ENCODE results near the gene DOC2A.
"Not testable (repeated sequence)": the region's sequence is repeated elsewhere in the genome, so short reads cannot be mapped to it uniquely, and the experiment has no call there.

Gene DOC2A

DNA sequence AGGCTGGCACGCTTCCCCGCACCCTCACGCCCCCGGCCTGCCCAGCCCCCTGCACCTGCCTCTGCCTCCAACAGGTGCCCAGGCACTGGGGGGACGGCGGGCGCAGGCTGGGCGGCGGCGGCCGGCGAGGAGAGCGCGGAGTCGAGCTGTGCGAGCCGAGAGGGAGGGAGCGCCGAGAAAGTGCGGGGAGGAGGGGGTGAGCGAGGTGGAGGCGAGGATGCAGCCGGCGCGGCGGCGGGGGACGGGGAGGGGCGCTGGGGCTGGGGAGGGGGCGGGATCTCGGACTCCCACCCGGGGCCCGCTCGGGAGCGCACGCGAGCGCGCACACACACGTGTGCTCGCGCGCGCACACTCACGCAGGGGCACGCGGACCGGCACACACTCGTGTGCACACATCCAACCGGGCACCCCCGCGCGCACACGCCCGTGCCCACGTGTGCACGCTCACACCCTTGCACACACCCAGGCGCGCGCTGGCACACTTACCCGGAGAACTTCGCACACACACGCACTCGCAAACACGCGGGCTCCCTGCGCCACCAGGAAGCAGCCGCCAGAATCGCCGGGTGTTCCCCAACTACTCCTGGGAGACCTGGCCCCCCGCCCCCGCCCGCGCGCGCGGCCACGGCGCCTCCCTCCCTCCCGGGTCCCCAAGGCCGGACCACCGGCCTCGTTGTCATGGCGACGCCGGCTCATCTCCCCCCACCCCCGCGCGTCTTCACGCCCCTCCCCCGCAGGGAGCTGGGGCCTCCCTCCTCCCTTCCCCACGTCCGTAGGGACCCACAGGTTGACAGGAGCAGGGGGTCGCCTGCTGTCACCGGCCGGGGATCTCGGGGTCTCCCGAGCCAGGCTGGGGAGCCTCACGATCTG lies at the start of gene DOC2A:
TSS of gene DOC2A (minus strand) at position 184 of the 870 bp plus-strand sequence. CDS start 805 bp downstream, outside the sequence.
- no peak for DNase-seq

DNA sequence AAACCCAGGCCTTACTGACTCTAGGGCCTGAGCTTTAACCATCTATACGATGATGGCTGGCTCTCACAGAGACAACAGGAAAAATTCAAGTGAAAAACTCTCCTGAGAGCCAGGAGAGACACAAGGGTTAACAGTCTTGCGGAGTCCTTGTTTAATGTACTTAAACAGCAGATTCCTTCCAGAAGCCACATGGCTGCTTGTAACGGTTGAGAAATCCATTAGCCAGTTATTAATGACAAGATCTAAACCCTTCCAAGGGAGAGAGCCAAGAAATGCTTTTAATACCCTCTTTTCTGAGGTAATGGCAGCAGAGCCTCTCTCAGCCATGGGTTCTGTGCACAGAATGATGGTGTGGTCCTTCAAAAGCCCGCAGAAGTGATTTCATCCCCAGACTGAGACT lies 49.5 kb upstream of the DOC2A start:
- no peak for DNase-seq

DNA sequence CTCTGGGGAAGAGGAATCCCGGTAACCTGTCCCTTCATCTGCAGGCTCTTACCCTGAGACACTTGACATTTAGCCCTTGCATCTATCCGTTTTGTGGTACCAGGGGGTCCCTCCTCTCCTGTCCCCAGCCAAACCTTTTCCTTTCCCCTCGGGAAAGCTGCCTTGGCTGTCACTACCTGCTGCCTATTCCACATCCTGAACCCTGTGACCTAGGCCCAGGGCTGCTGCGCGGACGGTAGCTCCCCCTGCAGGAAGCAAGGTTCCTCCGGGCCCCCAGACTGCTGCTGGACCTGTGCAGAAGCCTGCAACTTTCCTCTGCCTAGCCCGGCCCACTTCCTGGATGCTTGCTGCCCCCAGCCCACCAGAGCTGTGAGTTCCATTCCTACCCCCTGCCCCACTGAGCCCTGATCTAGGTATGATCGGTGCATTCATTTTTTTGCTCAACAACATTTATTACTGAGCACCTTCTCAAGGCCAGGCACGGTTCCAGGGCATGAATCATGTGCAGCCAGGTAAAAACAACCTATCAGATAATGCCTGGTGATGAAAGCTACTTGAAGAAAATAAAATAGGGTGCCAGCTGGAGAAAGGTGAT lies 44.2 kb upstream of the DOC2A start:
- peak; percentile 9 for DNase-seq

DNA sequence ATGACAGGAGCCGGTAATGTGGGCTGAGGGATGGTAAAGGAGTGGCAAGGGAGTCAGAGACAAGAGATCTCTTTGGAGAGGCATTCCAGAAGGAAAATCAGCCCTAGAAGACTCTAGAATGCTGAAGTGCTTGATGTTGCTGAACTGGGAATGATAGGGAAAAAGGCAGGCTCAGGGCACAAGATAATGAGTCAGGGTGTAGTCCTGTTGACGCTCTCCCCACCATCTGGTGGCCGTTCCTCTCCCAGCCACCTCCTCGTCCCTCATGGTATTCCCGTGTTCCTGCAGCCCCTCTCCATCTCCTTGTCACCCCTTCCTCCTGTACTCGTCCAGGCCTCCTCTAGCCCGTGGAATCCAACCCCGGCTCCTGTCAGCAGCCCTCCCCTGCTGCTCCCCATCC lies 43.6 kb upstream of the DOC2A start:
- no peak for DNase-seq

DNA sequence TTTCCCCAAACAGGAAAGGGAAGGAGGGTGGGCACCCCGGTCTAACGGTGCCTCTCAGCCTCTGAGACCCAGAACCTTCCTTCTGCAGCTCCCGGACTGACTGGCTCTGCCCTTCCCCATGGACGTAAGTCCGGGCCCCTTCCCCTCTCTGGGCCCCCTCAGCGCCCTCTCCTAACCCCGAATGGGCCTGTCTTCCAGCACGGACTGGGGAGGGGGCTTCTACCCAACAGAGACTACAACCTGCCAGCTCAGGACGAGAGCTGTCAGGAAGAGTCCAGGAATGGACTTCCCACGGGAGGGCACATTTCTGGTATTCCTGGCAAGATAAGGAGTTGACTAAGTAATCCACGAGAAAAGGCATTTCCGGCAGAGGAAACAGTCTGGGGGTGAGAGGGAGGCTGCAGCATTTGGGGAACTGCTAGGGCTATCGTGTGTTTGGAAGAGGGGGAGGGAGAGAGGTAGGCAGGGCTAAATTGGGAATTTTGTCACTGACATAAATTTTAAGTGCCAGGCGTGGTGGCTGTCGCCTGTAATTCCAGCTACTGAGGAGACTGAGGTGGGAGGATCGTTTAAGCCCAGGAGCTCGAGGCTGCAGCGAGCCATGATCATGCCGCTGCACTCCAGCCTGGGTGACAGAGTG lies 42.7 kb upstream of the DOC2A start:
- DNase-seq, result no peak

DNA sequence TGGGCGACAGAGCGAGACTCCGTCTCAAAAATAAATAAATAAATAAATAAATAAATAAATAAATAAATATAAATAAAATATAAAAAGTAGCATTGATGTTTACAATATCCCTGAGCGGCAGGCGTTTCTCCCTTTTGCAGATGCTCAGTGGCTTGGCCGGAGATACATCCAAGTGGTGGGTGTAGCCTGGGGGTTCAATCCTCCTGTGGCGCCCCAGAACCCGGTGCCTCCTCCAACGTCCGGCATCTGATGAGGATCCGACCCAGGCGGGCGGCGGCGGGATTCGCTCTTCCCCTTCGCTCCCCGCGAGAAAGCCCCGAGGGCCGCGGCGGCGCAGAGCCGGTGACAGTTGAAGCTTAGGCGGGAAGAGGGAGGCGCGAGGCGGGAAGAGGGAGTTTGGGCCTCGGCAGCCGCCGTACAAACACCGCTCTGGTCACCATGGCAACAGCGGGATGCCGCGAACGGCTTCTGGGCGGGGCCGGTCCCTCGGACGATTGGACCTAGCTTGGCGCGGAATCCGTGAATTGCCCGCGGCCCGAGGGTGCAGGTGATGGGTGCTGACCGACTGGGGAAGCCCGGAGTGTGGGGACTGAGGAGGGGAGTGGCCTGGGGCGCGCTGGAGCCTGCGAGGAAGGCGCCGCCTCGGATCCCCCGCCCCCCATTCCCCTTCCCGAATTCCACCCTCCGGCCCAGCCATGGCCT lies 42.0 kb upstream of the DOC2A start:
- peak; percentile 68 for DNase-seq

DNA sequence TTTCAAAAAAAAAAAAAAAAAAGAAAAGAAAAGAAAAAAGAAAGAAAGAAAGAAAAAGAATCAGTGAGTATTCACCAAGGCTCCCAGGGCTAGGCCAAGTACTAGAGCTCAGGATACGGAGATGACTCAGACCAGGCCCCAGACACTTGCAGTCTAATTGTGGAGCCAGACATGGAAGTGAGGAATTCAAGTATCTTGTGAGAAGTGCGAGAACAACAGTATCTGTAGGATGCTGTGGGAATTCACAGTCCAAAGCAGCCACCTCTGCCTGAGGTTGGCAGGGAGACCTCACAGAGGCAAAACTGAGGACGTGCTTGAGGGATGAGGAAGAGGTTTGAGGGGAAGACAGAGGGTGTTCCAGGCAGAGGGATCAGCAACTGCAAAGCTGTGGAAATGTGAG lies 40.7 kb upstream of the DOC2A start:
- no peak for DNase-seq

DNA sequence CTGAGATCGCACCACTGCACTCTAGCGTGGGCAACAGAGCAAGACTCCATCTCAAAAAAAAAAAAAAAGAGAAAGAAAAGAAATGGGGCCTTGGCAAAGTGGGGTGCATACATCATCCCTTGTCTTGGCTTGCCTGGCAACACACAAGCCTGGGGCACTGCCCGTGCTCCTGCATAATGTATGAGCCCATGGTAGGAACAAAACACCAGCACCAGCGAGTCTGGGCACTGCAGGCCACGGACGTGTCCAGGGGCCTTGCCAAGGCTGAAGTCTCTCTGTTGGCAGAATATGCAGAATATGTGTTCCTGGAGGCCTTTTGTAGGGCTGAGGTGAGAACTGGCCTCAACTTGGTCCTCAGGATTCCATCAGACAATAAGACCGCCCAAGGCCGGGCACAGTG lies 39.0 kb upstream of the DOC2A start:
- DNase-seq, result no peak

DNA sequence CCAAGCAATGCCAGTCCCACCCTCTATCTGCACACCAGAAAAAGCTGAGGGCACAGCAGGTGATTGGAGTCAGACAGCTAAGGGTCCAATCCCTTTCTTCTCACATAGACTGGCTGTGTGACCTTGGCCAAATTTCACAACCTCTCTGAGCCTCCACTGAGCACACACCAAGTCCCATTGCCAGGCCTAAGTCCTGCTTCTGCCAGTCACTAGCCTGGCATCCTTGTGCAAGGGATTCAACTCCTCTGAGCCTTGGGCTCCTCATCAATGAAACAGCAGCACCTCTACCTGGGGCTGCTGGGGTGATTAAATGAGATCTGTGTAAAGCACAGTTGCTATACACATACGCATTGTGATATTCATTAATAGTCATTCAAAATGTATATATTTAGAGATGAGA lies 35.8 kb upstream of the DOC2A start:
- DNase-seq, result no peak

DNA sequence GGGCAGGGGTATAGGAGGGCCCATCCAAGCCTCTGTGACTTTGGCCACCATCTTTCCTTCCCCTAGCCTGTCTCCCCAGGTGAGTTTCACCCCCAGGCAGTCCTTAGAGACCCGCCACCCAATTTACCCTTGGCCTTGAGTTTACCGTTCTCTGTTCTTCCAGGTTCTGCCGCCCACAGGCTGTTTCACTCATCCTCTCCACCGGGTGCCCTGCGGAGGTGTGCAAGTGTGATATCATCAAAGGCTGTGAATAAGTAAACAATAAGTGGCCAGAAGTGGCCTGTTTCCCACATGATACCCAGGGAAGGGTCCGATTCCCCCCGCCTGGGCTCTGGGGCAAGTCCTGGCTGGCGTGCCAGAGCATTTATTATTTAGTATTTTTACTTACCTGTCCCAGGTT lies 35.4 kb upstream of the DOC2A start:
- no peak for DNase-seq

DNA sequence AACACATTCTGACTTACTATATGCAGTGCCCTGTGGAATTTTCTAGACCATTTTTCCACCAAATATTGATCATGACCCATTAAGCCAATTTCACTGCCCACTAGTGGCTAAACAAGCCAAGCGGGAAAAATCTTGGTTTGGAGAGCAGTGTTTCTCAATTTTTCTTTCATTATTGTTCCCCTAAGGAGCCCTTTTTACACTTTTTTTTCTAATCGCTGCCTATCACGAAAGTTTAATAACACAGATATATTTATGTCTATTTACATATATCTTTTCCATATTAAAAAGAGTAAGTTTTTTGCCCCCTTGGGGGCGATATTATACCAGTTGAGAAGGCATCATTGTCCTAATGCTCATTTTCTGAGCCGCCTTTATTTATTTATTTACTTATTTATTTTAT lies 31.0 kb upstream of the DOC2A start:
- peak; percentile 10 for DNase-seq

DNA sequence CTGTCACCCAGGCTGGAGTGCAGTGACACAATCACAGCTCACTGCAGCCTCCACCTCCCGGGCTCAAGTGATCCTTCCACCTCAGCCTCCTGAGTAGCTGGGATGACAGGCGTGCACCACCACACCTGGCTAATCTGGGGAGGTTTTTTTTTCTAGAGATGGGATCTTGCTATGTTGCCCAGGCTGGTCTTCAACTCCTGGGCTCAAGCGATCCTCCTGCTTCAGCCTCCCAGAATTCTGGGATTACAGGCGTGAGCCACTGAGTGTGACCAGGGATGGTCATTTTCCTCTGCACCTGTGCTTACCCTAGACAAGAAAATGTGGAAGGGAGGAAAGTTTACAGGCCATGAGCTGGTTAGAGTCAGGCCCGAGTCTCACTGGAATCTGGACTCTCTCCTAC lies 29.9 kb upstream of the DOC2A start:
- DNase-seq, result not testable (repeated sequence)

DNA sequence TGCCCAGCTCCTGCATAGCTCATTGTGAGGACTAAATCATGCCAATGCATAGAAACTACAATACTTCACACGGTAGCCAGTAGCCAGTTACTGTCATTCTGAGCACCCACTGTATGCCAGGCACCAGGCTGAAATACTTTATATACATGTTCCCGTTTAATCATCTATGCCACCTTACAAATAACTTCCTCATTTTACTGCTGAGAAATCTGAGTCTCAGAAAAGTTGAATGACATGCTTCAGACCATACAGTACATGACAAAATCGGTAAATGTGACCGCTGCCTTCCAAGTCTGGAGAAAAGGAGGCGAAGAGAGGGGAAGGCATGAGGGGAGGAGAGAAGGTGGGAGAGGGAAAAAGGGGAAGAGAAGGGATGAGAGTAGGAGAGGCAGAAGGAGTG lies 29.4 kb upstream of the DOC2A start:
- no peak for DNase-seq

DNA sequence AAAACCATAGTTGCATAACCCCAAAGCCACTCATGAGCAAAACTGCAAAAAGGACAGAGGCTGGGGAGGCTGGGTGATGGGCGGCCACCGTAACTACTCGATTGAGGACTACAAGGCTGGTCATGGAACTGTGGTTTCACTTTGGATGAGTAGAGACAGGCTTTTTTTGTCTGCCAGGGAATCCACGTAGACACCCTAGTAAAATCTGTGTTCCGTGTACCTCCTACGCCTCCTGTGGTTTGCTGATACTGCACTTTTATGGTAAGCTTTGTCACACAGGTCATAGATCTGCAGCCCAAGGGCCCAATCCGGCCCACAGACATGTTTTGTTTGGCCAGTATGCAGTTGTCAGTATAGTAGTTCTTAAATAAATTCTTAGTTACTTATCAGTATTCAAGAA lies 22.4 kb upstream of the DOC2A start:
- no peak for DNase-seq

DNA sequence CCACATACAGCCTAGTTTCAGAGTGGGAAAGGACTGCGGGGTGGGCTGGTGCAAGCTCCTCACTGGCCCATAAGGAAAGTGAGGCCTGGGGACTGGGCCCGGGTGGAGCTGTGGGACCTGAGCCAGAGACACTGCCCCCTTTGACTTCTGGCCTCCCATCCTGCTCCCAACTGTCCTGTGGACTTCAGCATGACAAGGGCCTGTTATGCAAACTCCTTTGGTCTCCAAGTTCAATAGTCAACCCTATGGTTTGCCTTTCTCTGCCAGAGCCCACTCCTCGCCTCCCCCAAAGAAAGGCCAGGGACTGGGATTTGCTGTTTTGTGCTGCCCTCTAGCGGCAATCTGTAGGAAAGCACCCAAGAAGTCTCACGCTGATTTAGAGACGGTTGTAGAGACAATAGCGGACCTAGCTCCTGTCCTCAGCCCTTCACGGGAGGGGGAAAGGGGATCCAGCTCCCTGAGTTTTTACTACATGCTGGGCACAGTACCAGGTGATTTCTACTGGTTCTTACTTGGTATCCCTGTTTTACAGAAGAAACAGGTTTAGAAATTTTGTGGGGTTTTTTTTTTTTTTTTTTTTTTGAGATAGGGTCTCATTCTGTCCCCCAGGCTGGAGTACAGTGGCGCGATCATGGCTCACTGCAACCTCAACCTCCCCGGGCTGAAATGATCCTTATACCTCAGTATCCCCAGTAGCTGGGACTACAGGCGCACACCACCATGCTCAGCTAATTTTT lies 21.4 kb upstream of the DOC2A start:
- peak; percentile 70 for DNase-seq

DNA sequence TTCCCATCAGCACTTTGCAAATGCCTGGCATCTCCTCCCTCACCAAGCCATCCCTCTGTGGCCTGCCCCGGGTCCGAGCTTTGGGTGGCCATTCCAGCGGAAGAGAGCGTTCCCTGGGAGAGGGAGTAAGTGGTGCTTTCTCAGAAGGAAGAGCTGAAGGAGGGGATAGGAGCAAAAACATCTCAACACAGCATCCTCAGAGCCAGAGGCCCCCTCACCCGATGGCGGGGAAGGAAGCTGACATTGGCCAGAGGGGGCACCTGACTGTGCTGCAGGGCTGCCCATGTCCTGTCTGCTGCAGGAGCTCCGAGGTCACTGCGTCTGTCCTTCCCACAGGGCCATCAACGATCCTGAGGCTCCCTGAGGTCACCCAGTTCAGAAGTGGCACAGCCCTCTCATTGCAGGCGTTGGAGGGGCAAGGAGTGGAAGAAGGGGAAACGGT lies 20.7 kb upstream of the DOC2A start:
- no peak for DNase-seq

DNA sequence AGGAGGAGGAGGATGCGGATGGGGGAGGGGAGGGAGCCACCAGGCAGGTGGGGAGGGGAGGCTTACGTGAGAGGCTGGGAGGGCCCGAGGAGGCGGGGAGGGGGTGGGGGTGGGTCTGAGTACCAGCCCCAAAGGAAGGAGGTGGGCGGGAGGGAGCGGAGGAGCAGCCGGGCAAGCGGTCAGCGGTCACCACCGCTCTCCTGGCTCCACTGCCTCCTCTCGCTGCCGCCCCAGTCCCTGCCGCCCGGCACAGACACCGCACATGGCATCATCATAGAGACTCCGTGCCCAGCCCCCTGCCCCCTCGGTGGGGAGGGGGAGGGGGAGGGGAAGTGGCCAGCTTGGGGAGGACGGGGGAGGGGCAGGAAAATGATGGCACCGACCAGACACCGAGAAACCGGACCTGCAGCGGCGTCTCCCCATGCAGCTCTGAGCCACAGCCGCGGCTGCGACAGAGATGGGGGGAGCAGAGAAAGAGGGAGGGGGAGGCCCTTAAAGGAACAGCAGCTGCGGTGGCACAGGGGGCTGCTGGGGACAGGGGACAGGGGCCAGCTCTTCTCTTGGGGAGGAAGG lies 20.1 kb upstream of the DOC2A start, which contains the start of gene TLCD3B:
TSS of gene TLCD3B (minus strand) at position 431 of the 573 bp plus-strand sequence. CDS start 744 bp downstream, outside the sequence.
- DNase-seq, result no peak

DNA sequence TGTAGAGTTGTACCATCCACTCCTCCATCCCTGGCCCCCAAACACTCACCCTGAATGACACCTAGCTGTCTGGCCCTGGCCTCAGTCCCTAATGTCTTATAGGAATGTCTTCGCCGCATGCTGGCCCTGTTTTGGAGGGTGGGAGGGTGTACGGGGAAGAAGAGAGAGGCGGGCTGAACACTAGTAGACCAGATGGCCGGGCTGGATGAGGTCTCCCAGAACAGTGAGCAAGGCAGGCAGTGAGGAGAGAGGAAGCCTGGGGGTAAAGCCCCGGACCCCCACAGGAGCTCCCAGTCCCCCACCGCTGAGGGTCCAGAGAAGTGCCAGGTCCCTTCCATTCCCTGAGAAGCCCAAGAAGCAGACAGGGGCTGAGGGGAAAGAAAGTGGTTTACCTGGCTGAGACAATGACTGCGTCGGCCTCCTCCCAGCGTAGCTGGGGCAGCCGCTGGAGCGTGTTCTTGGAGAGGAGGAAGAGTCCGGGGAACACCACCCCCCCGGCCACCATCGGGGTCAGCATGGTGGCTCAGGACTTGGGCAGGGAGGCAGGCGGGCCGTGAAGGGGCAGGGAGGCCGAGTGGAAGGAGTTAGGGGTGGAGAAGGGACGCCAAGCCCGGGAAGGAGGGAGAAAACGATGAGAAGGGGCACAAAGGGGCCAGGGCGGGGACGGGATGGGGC lies 19.3 kb upstream of the DOC2A start:
- DNase-seq, result peak; percentile 36

DNA sequence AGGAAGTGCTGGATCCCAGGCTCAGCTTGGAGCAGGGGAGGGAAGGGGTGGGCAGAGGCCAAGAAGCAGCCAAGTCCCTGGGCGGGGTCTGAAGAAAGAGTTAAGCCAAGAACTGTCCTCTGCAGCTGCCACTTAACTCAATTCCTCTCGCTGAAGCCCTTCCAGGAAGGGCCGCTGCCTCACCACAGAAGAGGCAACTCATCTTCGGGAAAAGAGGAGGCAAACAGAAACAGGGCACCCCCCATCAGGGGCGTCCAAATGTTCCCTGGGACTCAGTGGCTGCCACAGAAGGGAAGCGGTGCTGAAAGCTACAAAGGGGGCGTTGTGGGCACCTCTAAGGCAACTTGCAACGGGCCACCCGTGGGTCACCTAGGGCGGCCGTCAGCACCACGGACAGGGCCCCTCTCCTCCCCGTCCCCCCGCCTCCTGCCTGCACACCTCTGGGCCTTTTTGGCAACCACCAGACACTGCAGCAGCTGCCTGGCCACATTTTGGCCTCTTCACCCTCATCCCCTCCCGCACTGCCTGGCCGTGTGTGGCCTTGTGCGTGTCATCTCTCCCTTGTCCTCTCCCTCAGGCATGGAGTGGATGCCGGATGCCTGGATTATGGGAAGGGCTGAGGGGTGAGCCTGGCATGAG lies 17.7 kb upstream of the DOC2A start:
- DNase-seq, result no peak

DNA sequence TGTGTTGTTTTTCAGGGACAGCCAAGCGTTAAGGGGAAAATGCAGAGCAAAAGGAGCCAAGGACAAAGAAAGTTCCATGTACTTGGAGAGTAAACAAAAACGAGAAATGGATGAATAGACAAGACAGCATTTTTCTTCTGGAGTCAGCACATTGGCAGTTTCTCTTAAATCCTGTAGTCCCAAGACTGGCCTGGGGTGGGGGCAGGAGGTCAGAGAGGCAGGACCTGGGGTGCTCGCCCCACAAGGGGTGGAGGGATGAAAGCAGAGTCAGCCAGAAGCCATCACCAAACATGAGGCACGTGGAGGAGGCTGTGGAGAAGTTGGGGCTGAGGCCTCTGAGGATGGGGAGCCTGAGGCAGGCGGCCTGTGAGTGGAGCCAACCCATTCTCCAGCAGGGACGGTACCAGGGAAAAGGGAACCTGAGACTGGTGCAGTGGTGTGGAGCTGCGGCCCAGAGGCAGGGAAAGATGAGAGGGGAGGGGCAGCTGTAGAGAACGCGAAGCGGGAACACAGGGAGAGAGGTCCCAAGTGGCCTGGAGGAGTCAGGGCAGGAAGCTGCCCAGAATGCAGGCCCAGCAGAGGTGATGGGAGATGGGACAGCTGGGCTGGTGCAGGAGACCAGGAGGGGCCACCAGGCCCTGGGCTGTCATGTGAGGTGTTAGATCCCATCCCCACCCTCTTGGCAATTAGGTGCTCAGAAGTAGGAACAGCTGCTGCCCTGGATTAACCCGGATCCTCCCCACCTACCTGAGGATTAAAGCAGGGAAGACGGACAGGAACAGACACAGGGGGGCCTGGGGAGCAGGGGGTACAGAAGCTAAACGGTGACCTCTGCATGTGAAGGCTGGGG lies 17.0 kb upstream of the DOC2A start:
- DNase-seq, result peak; percentile 6
